K562 (cell line): ENCODE results near the gene ITPRIP. TPM values are rescaled to one million over a fixed set of nuclear protein-coding genes. Genes with fewer than 3 reads are reported as not detected.
A peak's percentile ranks its signal among the peaks of the same experiment; 100 is the strongest.

Experiments
- AFF4 ChIP-seq: sonication (generic); formaldehyde crosslinking; IDR thresholded peaks from 2 replicates; pipeline ENCODE4 v1.8.0; 2023; ENCODE audit warnings: mild to moderate bottlenecking, missing genetic modification reagents
- CHD1 ChIP-seq: fragments of 200-600 bp; sonication (generic); IDR thresholded peaks from one replicate; pipeline ENCODE4 v1.6.1; 2012; ENCODE audit warnings: mild to moderate bottlenecking, moderate library complexity, low read length, inconsistent platforms
- EHMT2 ChIP-seq: fragments of 450-650 bp; IDR thresholded peaks from 2 replicates; pipeline ENCODE4 v1.6.1; 2018; ENCODE audit warnings: antibody characterized with exemption
- ETV5 ChIP-seq: sonication (generic); formaldehyde crosslinking; IDR thresholded peaks from 2 replicates; pipeline ENCODE4 v1.4.0; 2020; ENCODE audit warnings: low read depth, mild to moderate bottlenecking, missing genetic modification reagents
- GTF2A2 ChIP-seq: IDR thresholded peaks from 2 replicates; pipeline ENCODE4 v1.6.1; 2016; ENCODE audit warnings: mild to moderate bottlenecking, missing genetic modification characterization, missing compliant biosample characterization
- HINFP ChIP-seq: fragments of 450-650 bp; conservative IDR thresholded peaks from 2 replicates; pipeline ENCODE4 v1.6.1; 2016; ENCODE audit warnings: missing genetic modification characterization, low read depth, mild to moderate bottlenecking, control low read depth, missing compliant biosample characterization
- HNRNPLL ChIP-seq: fragments of 200-400 bp; formaldehyde crosslinking; IDR thresholded peaks from 2 replicates; pipeline ENCODE4 v1.6.1; 2017; ENCODE audit warnings: low read length, low read depth, mild to moderate bottlenecking; ENCODE audit not compliant: poor library complexity, severe bottlenecking
- MLX ChIP-seq, 2 experiments: fragments of 450-650 bp in 1 of 2; sonication (generic) in 1 of 2; formaldehyde crosslinking; conservative IDR thresholded peaks; 2 replicates each; pipeline versions ENCODE4 v1.4.0 to v1.8.1; 2020 to 2022; ENCODE audit warnings: mild to moderate bottlenecking in 1 of 2, missing genetic modification reagents in 1 of 2
- MTF1 ChIP-seq: fragments of 250-450 bp; sonication (Bioruptor Pico); IDR thresholded peaks from 2 replicates; pipeline ENCODE4 v1.9.0; 2021; ENCODE audit warnings: moderate library complexity, mild to moderate bottlenecking, inconsistent platforms, borderline replicate concordance
- NFIC ChIP-seq: fragments of 450-650 bp; IDR thresholded peaks from 2 replicates; pipeline ENCODE4 v1.6.1; 2017; ENCODE audit warnings: mild to moderate bottlenecking, inconsistent platforms
- POU5F1 ChIP-seq: fragments of 150-350 bp; IDR thresholded peaks from 2 replicates; pipeline ENCODE4 v1.6.1; 2014; ENCODE audit warnings: borderline replicate concordance, low read length, low read depth, mild to moderate bottlenecking; ENCODE audit not compliant: partially characterized antibody
- SIN3B ChIP-seq: fragments of 450-650 bp; IDR thresholded peaks from 2 replicates; pipeline ENCODE4 v1.6.1; 2017; ENCODE audit warnings: low read depth, mild to moderate bottlenecking, moderate library complexity
- TCF7L2 ChIP-seq: fragments of 150-350 bp; IDR thresholded peaks from 2 replicates; pipeline ENCODE4 v1.6.1; 2016; ENCODE audit warnings: low read depth, mild to moderate bottlenecking, low read length, moderate library complexity
- TCFL5 ChIP-seq: fragments of 250-450 bp; sonication (Bioruptor Pico); conservative IDR thresholded peaks from 2 replicates; pipeline ENCODE4 v1.6.1; 2021; ENCODE audit warnings: mild to moderate bottlenecking, moderate library complexity, matching md5 sums
- ZEB2 ChIP-seq: fragments of 450-650 bp; IDR thresholded peaks from 2 replicates; pipeline ENCODE4 v1.6.1; 2016
- ZNF232 ChIP-seq: sonication (generic); formaldehyde crosslinking; IDR thresholded peaks from 2 replicates; pipeline ENCODE4 v1.8.0; 2022; ENCODE audit warnings: mild to moderate bottlenecking, missing genetic modification reagents
- ZNF253 ChIP-seq: fragments of 250-450 bp; sonication (Bioruptor Pico); conservative IDR thresholded peaks from 2 replicates; pipeline ENCODE4 v1.6.1; 2021; ENCODE audit warnings: mild to moderate bottlenecking
- ZNF280A ChIP-seq: fragments of 450-650 bp; IDR thresholded peaks from 2 replicates; pipeline ENCODE4 v1.6.1; 2018; ENCODE audit warnings: mild to moderate bottlenecking, low read depth; ENCODE audit not compliant: partially characterized antibody
- ZNF324 ChIP-seq: fragments of 250-450 bp; sonication (Bioruptor Pico); IDR thresholded peaks from 2 replicates; pipeline ENCODE4 v1.4.0; 2020; ENCODE audit warnings: mild to moderate bottlenecking
- polyA plus RNA-seq, 8 experiments: library from polyadenylated mRNA; depleted of rRNA in 4 of 8; stranded (reverse) in 5 of 8; unstranded in 3 of 8; fragments of >200 nt; fragmentation: Nextera tagmentation in 2 of 8; fragmentation: Illumina TruSeq in 1 of 8; extraction: Ambion mirVana in 2 of 8; extraction: Trizol in 1 of 8; gene quantifications; 2 replicates each; pipeline versions ENCODE4 v1.2.1 to v1.2.3, GENCODE V29; 2011 to 2014; ENCODE audit warnings: inconsistent platforms in 1 of 8, missing spikeins in 1 of 8
- total RNA-seq, 7 experiments: library from RNA; depleted of rRNA in 6 of 7; stranded (reverse); fragments of >200 nt in 6 of 7; fragmentation: Illumina TruSeq in 2 of 7; extraction: Trizol in 2 of 7; gene quantifications; 2 replicates each; pipeline versions ENCODE4 v1.2.1 to v1.2.3, GENCODE V29; 2011 to 2021; ENCODE audit warnings: low replicate concordance in 1 of 7

The ITPRIP gene
- total and polyA plus RNA-seq, 9 of the 15 experiments (the other 6 are each of a cell fraction or from before 2014, with no cell fraction given) = 4.4 to 28.5 (median 10.9) TPM

GRCh38 chr10:104274762-104275721 lies 63.2 kb downstream of the ITPRIP start (continued):
- TF ChIP-seq MLX (CRISPR knock-in tag; conservative IDR thresholded peaks at IDR 0.05) = no peak
- no peak for TF ChIP-seq ZNF253 (CRISPR knock-in tag)
- no peak for TF ChIP-seq ZNF280A
- TF ChIP-seq EHMT2 = no peak
- TF ChIP-seq ZNF232 (CRISPR knock-in tag) = no peak
- TF ChIP-seq TCFL5 = no peak
- peak; percentile 48; the same call in 1 of the 2 replicates for TF ChIP-seq ZEB2
- TF ChIP-seq POU5F1 = no peak
- TF ChIP-seq ETV5 (CRISPR knock-in tag) = no peak
- no peak for TF ChIP-seq GTF2A2 (tag)
- no peak for TF ChIP-seq MTF1 (CRISPR knock-in tag)
- peak; percentile 42 for TF ChIP-seq HNRNPLL
- no peak for TF ChIP-seq SIN3B
- no peak for TF ChIP-seq CHD1
- peak; percentile 35; the same call in 1 of the 2 replicates for TF ChIP-seq TCF7L2
- peak; percentile 92 for TF ChIP-seq HINFP (tag)
- no peak for TF ChIP-seq AFF4
- no peak for TF ChIP-seq NFIC
- no peak for TF ChIP-seq ZNF324
